Aortic smooth muscle cell (primary cell): ENCODE measurements around the gene OSBPL10. TPM values are rescaled to one million over a fixed set of nuclear protein-coding genes. Genes with fewer than 3 reads are reported as not detected.

ENCODE experiments used
- total RNA-seq: library from RNA; depleted of rRNA; stranded (reverse); fragments of >200 nt; gene quantifications from 2 replicates; pipeline ENCODE4 v1.2.3, GENCODE V29; 2014

Gene OSBPL10, protein sequence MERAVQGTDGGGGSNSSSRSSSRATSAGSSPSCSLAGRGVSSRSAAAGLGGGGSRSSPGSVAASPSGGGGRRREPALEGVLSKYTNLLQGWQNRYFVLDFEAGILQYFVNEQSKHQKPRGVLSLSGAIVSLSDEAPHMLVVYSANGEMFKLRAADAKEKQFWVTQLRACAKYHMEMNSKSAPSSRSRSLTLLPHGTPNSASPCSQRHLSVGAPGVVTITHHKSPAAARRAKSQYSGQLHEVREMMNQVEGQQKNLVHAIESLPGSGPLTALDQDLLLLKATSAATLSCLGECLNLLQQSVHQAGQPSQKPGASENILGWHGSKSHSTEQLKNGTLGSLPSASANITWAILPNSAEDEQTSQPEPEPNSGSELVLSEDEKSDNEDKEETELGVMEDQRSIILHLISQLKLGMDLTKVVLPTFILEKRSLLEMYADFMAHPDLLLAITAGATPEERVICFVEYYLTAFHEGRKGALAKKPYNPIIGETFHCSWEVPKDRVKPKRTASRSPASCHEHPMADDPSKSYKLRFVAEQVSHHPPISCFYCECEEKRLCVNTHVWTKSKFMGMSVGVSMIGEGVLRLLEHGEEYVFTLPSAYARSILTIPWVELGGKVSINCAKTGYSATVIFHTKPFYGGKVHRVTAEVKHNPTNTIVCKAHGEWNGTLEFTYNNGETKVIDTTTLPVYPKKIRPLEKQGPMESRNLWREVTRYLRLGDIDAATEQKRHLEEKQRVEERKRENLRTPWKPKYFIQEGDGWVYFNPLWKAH
- total RNA-seq: 10.7 and 12.7 TPM in 2 replicates

DNA sequence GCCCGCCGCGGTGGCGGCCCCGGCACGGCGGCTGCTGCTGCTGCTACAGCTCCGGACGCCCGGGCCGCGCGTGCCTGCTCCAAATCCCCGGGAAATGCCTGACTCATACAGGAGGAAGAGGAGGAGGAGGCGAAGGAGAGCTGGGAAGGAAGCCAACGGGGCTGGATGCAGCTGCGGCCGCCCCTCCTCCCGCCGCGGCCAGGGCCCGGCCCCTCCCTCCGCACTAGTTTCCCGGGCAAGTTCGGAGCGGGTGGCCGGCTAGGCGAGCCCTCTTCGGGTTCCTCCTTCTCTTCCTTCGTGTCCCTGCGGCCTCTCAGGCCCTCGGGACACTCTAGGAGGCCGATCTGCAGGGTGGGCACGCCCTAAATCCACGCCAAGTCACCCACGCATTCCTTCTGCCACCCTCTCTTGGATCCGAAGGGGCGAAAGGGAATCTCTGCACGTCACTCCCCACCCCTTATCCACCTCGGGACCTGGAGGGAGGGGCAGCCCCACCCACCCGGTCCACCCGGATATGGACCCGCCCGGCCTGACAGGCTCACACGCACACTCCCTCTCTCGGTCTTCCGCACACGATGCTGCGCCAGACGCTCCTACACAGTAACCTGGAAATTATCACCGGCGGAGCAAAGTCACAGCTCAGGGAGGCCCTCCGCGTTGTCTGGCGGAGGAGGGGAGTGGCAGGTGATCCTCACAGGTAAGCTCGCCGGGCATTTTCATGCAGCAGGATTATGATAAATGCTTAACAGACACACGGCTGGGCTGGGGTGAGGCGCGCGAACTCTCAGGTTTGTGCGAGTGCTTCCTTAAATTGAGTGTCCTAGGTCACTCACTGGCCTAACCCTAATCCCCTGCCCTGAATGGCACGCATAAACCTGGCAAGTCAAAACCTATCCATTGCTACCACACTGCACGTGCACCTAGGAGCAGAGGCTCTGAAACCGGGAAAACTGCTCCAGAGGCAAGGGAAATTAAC, at the start of gene OSBPL10, which contains the start of gene ZNF860:
Gene OSBPL10, minus strand, starts transcription at position 57 of the 976 bp plus-strand sequence. CDS start 83 bp downstream, outside the sequence.
Gene ZNF860, plus strand, starts transcription at position 545 of the 976 bp plus-strand sequence. CDS start 7,330 bp downstream, outside the sequence.

Other genes starting within 250 kb of the OSBPL10 start
- 0.40 and 0.68 TPM in 2 replicates for gene ZNF860, start 488 bp upstream of the OSBPL10 start, total RNA-seq
- gene GPD1L, start 125.4 kb upstream of the OSBPL10 start, total RNA-seq: 9.3 and 11.8 TPM in 2 replicates